ENCODE data around the gene KRTAP4-11.

Gene KRTAP4-11

DNA sequence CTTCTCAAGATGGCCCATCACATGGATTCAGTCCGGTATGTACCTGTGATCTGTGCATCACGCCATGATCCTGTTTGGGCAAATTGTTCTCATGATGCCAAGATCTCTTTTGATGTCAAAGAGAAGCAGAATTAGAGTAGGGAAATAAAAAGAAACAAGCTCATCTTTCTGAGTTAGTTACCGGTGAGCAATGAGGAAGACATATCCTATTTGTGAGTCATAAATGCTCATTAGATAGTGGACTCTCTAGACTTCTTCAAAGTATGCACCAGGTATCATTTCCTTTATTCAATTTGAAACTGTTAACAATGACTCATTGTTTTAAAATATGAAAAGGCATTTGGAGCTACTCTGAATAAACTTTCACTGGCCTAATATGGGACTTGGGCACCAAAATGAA lies 13.8 kb upstream of the KRTAP4-11 start:
- no peak overlapping the region for H3K27ac ChIP-seq (ENCODE audit: extremely low read depth, low read depth, low read length)
- ChIA-PET POLR2A (no interaction called here), CTCF (interaction anchor here (0.8 to 1.3 kb wide), 2 partner anchors 190 to 328 kb away, joined by 3 to 6 read pairs; no protein-coding TSS in a partner anchor)
- no peak for TF ChIP-seq ZFHX2 (tag by site-specific recombination; conservative IDR thresholded peaks at IDR 0.05)
- no peak for TF ChIP-seq ZNF785 (tag by site-specific recombination; IDR thresholded peaks at IDR 0.05)
- no peak for TF ChIP-seq ZFP37 (tag by site-specific recombination; IDR thresholded peaks at IDR 0.05)
- TF ChIP-seq, protein P1, sequence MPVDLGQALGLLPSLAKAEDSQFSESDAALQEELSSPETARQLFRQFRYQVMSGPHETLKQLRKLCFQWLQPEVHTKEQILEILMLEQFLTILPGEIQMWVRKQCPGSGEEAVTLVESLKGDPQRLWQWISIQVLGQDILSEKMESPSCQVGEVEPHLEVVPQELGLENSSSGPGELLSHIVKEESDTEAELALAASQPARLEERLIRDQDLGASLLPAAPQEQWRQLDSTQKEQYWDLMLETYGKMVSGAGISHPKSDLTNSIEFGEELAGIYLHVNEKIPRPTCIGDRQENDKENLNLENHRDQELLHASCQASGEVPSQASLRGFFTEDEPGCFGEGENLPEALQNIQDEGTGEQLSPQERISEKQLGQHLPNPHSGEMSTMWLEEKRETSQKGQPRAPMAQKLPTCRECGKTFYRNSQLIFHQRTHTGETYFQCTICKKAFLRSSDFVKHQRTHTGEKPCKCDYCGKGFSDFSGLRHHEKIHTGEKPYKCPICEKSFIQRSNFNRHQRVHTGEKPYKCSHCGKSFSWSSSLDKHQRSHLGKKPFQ (tag by site-specific recombination; IDR thresholded peaks at IDR 0.05): no peak
- TF ChIP-seq ZNF664 (tag by site-specific recombination; IDR thresholded peaks at IDR 0.05): no peak
- no peak for TF ChIP-seq ZBTB20 (tag by site-specific recombination; IDR thresholded peaks at IDR 0.05)
- no peak for TF ChIP-seq ZIC2 (tag by site-specific recombination; IDR thresholded peaks at IDR 0.05)
- TF ChIP-seq ZNF138 (tag by site-specific recombination; IDR thresholded peaks at IDR 0.05; ENCODE audit: borderline replicate concordance): no peak
- TF ChIP-seq, protein P2, sequence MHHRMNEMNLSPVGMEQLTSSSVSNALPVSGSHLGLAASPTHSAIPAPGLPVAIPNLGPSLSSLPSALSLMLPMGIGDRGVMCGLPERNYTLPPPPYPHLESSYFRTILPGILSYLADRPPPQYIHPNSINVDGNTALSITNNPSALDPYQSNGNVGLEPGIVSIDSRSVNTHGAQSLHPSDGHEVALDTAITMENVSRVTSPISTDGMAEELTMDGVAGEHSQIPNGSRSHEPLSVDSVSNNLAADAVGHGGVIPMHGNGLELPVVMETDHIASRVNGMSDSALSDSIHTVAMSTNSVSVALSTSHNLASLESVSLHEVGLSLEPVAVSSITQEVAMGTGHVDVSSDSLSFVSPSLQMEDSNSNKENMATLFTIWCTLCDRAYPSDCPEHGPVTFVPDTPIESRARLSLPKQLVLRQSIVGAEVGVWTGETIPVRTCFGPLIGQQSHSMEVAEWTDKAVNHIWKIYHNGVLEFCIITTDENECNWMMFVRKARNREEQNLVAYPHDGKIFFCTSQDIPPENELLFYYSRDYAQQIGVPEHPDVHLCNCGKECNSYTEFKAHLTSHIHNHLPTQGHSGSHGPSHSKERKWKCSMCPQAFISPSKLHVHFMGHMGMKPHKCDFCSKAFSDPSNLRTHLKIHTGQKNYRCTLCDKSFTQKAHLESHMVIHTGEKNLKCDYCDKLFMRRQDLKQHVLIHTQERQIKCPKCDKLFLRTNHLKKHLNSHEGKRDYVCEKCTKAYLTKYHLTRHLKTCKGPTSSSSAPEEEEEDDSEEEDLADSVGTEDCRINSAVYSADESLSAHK (tag by site-specific recombination; IDR thresholded peaks at IDR 0.05): no peak
- TF ChIP-seq, protein P3, sequence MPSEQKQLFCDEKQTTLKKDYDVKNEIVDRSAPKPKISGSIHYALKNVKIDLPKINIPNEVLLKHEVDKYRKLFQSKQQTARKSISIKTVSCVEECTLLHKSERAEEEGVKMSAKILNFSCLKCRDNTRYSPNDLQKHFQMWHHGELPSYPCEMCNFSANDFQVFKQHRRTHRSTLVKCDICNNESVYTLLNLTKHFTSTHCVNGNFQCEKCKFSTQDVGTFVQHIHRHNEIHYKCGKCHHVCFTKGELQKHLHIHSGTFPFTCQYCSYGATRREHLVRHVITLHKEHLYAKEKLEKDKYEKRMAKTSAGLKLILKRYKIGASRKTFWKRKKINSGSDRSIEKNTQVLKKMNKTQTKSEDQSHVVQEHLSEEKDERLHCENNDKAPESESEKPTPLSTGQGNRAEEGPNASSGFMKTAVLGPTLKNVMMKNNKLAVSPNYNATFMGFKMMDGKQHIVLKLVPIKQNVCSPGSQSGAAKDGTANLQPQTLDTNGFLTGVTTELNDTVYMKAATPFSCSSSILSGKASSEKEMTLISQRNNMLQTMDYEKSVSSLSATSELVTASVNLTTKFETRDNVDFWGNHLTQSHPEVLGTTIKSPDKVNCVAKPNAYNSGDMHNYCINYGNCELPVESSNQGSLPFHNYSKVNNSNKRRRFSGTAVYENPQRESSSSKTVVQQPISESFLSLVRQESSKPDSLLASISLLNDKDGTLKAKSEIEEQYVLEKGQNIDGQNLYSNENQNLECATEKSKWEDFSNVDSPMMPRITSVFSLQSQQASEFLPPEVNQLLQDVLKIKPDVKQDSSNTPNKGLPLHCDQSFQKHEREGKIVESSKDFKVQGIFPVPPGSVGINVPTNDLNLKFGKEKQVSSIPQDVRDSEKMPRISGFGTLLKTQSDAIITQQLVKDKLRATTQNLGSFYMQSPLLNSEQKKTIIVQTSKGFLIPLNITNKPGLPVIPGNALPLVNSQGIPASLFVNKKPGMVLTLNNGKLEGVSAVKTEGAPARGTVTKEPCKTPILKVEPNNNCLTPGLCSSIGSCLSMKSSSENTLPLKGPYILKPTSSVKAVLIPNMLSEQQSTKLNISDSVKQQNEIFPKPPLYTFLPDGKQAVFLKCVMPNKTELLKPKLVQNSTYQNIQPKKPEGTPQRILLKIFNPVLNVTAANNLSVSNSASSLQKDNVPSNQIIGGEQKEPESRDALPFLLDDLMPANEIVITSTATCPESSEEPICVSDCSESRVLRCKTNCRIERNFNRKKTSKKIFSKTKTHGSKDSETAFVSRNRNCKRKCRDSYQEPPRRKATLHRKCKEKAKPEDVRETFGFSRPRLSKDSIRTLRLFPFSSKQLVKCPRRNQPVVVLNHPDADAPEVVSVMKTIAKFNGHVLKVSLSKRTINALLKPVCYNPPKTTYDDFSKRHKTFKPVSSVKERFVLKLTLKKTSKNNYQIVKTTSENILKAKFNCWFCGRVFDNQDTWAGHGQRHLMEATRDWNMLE (tag by site-specific recombination; conservative IDR thresholded peaks at IDR 0.05; ENCODE audit: low read depth): no peak
- TF ChIP-seq, protein P4, sequence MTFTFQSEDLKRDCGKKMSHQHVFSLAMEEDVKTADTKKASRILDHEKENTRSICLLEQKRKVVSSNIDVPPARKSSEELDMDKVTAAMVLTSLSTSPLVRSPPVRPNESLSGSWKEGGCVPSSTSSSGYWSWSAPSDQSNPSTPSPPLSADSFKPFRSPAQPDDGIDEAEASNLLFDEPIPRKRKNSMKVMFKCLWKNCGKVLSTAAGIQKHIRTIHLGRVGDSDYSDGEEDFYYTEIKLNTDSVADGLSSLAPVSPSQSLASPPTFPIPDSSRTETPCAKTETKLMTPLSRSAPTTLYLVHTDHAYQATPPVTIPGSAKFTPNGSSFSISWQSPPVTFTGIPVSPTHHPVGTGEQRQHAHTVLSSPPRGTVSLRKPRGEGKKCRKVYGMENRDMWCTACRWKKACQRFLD (tag by site-specific recombination; IDR thresholded peaks at IDR 0.05): no peak
- TF ChIP-seq ZNF76 (tag by site-specific recombination; IDR thresholded peaks at IDR 0.05; ENCODE audit: borderline replicate concordance, low read depth): no peak
- no peak for TF ChIP-seq EGR2 (tag by site-specific recombination; IDR thresholded peaks at IDR 0.05; ENCODE audit: low read depth)
- TF ChIP-seq, protein P5, sequence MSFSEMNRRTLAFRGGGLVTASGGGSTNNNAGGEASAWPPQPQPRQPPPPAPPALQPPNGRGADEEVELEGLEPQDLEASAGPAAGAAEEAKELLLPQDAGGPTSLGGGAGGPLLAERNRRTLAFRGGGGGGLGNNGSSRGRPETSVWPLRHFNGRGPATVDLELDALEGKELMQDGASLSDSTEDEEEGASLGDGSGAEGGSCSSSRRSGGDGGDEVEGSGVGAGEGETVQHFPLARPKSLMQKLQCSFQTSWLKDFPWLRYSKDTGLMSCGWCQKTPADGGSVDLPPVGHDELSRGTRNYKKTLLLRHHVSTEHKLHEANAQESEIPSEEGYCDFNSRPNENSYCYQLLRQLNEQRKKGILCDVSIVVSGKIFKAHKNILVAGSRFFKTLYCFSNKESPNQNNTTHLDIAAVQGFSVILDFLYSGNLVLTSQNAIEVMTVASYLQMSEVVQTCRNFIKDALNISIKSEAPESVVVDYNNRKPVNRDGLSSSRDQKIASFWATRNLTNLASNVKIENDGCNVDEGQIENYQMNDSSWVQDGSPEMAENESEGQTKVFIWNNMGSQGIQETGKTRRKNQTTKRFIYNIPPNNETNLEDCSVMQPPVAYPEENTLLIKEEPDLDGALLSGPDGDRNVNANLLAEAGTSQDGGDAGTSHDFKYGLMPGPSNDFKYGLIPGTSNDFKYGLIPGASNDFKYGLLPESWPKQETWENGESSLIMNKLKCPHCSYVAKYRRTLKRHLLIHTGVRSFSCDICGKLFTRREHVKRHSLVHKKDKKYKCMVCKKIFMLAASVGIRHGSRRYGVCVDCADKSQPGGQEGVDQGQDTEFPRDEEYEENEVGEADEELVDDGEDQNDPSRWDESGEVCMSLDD (tag by site-specific recombination; IDR thresholded peaks at IDR 0.05): no peak
- TF ChIP-seq, protein P6, sequence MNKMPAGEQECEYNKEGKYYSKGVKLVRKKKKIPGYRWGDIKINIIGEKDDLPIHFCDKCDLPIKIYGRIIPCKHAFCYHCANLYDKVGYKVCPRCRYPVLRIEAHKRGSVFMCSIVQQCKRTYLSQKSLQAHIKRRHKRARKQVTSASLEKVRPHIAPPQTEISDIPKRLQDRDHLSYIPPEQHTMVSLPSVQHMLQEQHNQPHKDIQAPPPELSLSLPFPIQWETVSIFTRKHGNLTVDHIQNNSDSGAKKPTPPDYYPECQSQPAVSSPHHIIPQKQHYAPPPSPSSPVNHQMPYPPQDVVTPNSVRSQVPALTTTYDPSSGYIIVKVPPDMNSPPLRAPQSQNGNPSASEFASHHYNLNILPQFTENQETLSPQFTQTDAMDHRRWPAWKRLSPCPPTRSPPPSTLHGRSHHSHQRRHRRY (tag by site-specific recombination; IDR thresholded peaks at IDR 0.05): no peak
- TF ChIP-seq ZNF175 (tag by site-specific recombination; IDR thresholded peaks at IDR 0.05): no peak
- TF ChIP-seq, protein P7, sequence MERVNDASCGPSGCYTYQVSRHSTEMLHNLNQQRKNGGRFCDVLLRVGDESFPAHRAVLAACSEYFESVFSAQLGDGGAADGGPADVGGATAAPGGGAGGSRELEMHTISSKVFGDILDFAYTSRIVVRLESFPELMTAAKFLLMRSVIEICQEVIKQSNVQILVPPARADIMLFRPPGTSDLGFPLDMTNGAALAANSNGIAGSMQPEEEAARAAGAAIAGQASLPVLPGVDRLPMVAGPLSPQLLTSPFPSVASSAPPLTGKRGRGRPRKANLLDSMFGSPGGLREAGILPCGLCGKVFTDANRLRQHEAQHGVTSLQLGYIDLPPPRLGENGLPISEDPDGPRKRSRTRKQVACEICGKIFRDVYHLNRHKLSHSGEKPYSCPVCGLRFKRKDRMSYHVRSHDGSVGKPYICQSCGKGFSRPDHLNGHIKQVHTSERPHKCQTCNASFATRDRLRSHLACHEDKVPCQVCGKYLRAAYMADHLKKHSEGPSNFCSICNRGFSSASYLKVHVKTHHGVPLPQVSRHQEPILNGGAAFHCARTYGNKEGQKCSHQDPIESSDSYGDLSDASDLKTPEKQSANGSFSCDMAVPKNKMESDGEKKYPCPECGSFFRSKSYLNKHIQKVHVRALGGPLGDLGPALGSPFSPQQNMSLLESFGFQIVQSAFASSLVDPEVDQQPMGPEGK (tag by site-specific recombination; IDR thresholded peaks at IDR 0.05): no peak
- TF ChIP-seq ZNF23 (tag by site-specific recombination; IDR thresholded peaks at IDR 0.05; ENCODE audit: borderline replicate concordance): no peak
- no peak for TF ChIP-seq KLF10 (tag by site-specific recombination; IDR thresholded peaks at IDR 0.05)
- TF ChIP-seq, protein P8, sequence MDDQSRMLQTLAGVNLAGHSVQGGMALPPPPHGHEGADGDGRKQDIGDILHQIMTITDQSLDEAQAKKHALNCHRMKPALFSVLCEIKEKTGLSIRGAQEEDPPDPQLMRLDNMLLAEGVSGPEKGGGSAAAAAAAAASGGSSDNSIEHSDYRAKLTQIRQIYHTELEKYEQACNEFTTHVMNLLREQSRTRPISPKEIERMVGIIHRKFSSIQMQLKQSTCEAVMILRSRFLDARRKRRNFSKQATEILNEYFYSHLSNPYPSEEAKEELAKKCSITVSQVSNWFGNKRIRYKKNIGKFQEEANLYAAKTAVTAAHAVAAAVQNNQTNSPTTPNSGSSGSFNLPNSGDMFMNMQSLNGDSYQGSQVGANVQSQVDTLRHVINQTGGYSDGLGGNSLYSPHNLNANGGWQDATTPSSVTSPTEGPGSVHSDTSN (CRISPR knock-in tag; IDR thresholded peaks at IDR 0.05): no peak
- H3K4me1 ChIP-seq (ENCODE audit: control insufficient read depth, insufficient read depth, low read length): no peaks in the 10 kb centered on the region
- no peak overlapping the region for H3K4me3 ChIP-seq (ENCODE audit: low read depth, low read length)
- H3K36me3 ChIP-seq (ENCODE audit: control insufficient read depth in 2 of 2, insufficient read depth in 1 of 2, low read length in 2 of 2): no peaks in the 10 kb centered on the region
- H3K9me3 ChIP-seq (ENCODE audit: control insufficient read depth, insufficient read depth, low read depth, low read length): no peaks in the 10 kb centered on the region

All from HEK293 (cell line).